ENCODE measurements around the gene CDC42SE2. TPM values are rescaled to one million over a fixed set of nuclear protein-coding genes. Genes with fewer than 3 reads are reported as not detected.
"Not testable (repeated sequence)": the region's sequence is repeated elsewhere in the genome, so short reads cannot be mapped to it uniquely, and the experiment has no call there.

Gene CDC42SE2
- total and polyA plus RNA-seq, 5 donors from 2014 or later: 241 to 429 (median 379) TPM

GRCh38 chr5:131262953-131263541, 806 bp upstream of the CDC42SE2 start:
- H3K4me1 Mint-ChIP-seq: peaks cover 34 to 59% (median 45%) of the 10 kb centered on the region in 4 donors
- Histone ChIP-seq H3K27me3 (ENCODE audit: control insufficient read depth, insufficient read depth, low read length) (no peaks in the 10 kb centered on the region), H3K36me3 (ENCODE audit: control insufficient read depth, insufficient read depth, low read length) (peaks cover 9% of the 10 kb centered on the region), H3K4me3 (ENCODE audit: low read depth, low read length) (peak overlapping the region; percentile 98), H3K9me3 (ENCODE audit: control insufficient read depth in 2 of 2, low read length in 2 of 2) (no peaks in the 10 kb centered on the region), H3K27ac (ENCODE audit: insufficient read depth, low read length, poor library complexity, severe bottlenecking) (peak overlapping the region; percentile 94), H3K4me1 (ENCODE audit: control insufficient read depth, insufficient read depth, low read length, poor library complexity, severe bottlenecking) (peaks cover 53% of the 10 kb centered on the region)
- DNase-seq (peak in 1 of 3 donors; percentile 67), ATAC-seq (ENCODE audit: low read depth in 2 of 2) (no peak)
- peaks cover 4% of the 10 kb centered on the region for H3K27me3 Mint-ChIP-seq
- no peaks in the 10 kb centered on the region for H3K9me3 Mint-ChIP-seq
- H3K27ac Mint-ChIP-seq: peak overlapping the region; percentile 93 to 95 (median 95)
- peak overlapping the region; percentile 91 to 95 (median 93) for H3K4me3 Mint-ChIP-seq
- peaks cover 4% of the 10 kb centered on the region for H3K36me3 Mint-ChIP-seq

DNA sequence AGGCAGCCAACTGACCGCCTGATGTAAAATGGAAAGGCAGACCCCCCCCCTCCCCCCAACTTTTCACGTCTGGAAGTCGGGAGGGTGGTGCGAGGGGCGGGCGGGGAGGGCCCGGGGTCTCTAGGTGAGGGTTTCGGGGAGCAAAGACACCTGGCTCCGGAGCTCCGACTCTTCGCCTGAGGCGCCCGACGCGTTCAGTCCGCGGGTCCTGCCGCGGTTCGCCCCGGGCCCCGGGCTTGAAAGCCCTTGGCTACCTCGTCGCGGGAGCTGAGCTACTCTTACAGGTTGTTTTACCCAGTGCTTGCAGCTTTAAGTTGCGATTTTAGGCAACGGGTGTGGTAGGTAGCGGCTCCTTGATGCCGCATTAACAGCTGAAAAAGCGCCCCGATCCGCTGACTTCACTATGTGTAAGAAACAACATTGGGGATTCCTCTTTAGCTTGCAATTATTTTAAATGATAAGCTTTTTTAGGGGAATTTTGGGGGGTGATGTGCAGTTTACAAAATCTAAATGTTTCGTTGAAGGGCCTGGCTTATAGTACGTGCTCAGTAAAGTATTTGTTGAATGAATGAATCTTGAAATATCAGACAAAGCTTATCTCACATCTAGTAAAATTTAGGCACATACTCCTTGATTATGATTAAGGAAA, 722 bp downstream of the CDC42SE2 start:
- no peaks in the 10 kb centered on the region for H3K9me3 ChIP-seq (ENCODE audit: control insufficient read depth in 2 of 2, low read length in 2 of 2)
- H3K9me3 Mint-ChIP-seq: no peaks in the 10 kb centered on the region
- DNase-seq (peak; percentile 31 to 77 (median 48)), ATAC-seq (ENCODE audit: low read depth in 2 of 2) (no peak)
- H3K27me3 Mint-ChIP-seq: peaks cover 4% of the 10 kb centered on the region
- peak overlapping the region; percentile 91 to 99 (median 94) for H3K4me3 Mint-ChIP-seq
- H3K36me3 ChIP-seq (ENCODE audit: control insufficient read depth, insufficient read depth, low read length): peaks cover 12% of the 10 kb centered on the region
- H3K4me1 Mint-ChIP-seq: peaks cover 20 to 60% (median 34%) of the 10 kb centered on the region in 4 donors
- H3K4me1 ChIP-seq (ENCODE audit: control insufficient read depth, insufficient read depth, low read length, poor library complexity, severe bottlenecking): peaks cover 53% of the 10 kb centered on the region
- H3K27ac ChIP-seq (ENCODE audit: insufficient read depth, low read length, poor library complexity, severe bottlenecking): peak overlapping the region; percentile 94
- peak overlapping the region; percentile 100 for H3K4me3 ChIP-seq (ENCODE audit: low read depth, low read length)
- H3K27me3 ChIP-seq (ENCODE audit: control insufficient read depth, insufficient read depth, low read length): no peaks in the 10 kb centered on the region
- peak overlapping the region; percentile 60 to 93 (median 84) for H3K27ac Mint-ChIP-seq
- peaks cover 4% of the 10 kb centered on the region for H3K36me3 Mint-ChIP-seq

DNA sequence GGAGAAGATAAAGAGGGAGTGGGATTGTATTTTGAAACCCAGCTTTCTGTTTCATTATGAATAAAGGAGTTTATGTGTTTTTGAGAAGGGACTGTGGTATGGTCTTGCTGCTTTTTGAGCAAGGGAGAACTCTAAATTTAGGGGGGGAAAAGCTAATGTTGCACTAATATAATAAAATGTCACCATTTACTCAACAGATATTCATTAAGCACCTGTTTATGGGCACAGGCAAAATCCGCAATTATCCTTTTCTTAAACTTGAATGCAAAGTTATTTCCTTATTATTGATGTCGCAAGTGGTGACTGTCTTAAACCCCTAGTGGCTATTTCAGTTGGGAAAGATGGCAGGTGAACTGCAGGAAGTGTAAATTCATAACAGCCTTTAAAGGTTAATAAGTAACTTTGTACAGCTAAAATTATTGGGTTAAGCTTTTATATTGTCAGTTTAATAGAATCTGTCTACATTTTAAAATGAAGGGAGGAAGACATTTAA, 1.5 kb downstream of the CDC42SE2 start:
- peak overlapping the region; percentile 100 for H3K4me3 ChIP-seq (ENCODE audit: low read depth, low read length)
- ATAC-seq (ENCODE audit: low read depth in 2 of 2) (no peak), DNase-seq (peak in 2 of 3 donors; percentile 57 to 80)
- H3K27me3 ChIP-seq (ENCODE audit: control insufficient read depth, insufficient read depth, low read length): no peaks in the 10 kb centered on the region
- H3K9me3 Mint-ChIP-seq: no peaks in the 10 kb centered on the region
- peak overlapping the region; percentile 60 to 93 (median 84) for H3K27ac Mint-ChIP-seq
- no peaks in the 10 kb centered on the region for H3K9me3 ChIP-seq (ENCODE audit: control insufficient read depth in 2 of 2, low read length in 2 of 2)
- peaks cover 4% of the 10 kb centered on the region for H3K27me3 Mint-ChIP-seq
- H3K4me1 Mint-ChIP-seq: peaks cover 18 to 59% (median 34%) of the 10 kb centered on the region in 4 donors
- H3K4me1 ChIP-seq (ENCODE audit: control insufficient read depth, insufficient read depth, low read length, poor library complexity, severe bottlenecking): peaks cover 52% of the 10 kb centered on the region
- peaks cover 8% of the 10 kb centered on the region for H3K36me3 ChIP-seq (ENCODE audit: control insufficient read depth, insufficient read depth, low read length)
- H3K4me3 Mint-ChIP-seq: peak overlapping the region; percentile 91 to 99 (median 94)
- H3K36me3 Mint-ChIP-seq: peaks cover 4% of the 10 kb centered on the region
- H3K27ac ChIP-seq (ENCODE audit: insufficient read depth, low read length, poor library complexity, severe bottlenecking): peak overlapping the region; percentile 94

DNA sequence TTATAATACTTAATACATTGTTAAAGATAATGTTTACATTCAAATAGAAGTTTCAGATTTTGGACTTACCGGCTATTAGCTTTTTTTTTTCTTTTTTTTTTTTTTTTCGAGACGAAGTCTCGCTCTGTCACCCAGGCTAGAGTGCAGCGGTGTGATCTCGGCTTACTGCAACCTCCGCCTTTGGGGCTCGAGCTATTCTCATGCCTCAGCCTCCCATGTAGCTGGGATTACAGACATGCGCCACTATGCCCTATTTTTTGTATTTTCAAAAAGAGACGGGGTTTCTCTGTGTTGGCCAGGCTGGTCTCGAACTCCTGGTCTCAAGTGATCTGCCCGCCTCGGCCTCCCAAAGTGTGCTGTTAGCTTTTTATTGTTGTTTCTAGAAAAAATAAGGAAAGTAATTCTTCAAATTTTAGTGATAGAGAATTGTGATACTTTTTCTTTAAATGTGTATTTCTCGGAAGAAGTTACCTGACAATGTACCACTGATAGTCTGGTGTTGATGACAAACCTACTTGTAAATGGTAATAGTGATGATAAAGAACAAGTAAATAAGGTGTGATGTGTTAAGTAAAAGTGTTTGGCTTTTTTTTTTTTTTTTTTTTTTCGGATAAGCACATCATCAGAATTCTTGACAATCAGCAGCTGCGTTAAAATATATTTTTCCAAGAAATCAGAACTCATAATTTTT, 2.7 kb downstream of the CDC42SE2 start:
- H3K4me1 Mint-ChIP-seq: peaks cover 25 to 62% (median 44%) of the 10 kb centered on the region in 4 donors
- Histone ChIP-seq H3K36me3 (ENCODE audit: control insufficient read depth, insufficient read depth, low read length) (peaks cover 6% of the 10 kb centered on the region), H3K9me3 (ENCODE audit: control insufficient read depth in 2 of 2, low read length in 2 of 2) (no peaks in the 10 kb centered on the region), H3K4me1 (ENCODE audit: control insufficient read depth, insufficient read depth, low read length, poor library complexity, severe bottlenecking) (peaks cover 58% of the 10 kb centered on the region), H3K27me3 (ENCODE audit: control insufficient read depth, insufficient read depth, low read length) (no peaks in the 10 kb centered on the region), H3K4me3 (ENCODE audit: low read depth, low read length) (peak overlapping the region; percentile 100), H3K27ac (ENCODE audit: insufficient read depth, low read length, poor library complexity, severe bottlenecking) (peak overlapping the region; percentile 94)
- H3K9me3 Mint-ChIP-seq: no peaks in the 10 kb centered on the region
- H3K4me3 Mint-ChIP-seq: peak overlapping the region; percentile 91 to 98 (median 92)
- H3K36me3 Mint-ChIP-seq: peaks cover 5% of the 10 kb centered on the region
- DNase-seq (peak; percentile 21 to 61 (median 52)), ATAC-seq (ENCODE audit: low read depth in 2 of 2) (peak; percentile 19 to 22)
- H3K27me3 Mint-ChIP-seq: peaks cover 4% of the 10 kb centered on the region
- H3K27ac Mint-ChIP-seq: peak overlapping the region; percentile 82 to 97 (median 92)

- H3K27me3 Mint-ChIP-seq: peaks cover 4% of the 10 kb centered on the region
- H3K27me3 ChIP-seq (ENCODE audit: control insufficient read depth, insufficient read depth, low read length): no peaks in the 10 kb centered on the region
- ATAC-seq (ENCODE audit: low read depth in 2 of 2) (no peak), DNase-seq (no peak)
- peaks cover 62% of the 10 kb centered on the region for H3K4me1 ChIP-seq (ENCODE audit: control insufficient read depth, insufficient read depth, low read length, poor library complexity, severe bottlenecking)
- no peaks in the 10 kb centered on the region for H3K9me3 Mint-ChIP-seq
- H3K4me3 Mint-ChIP-seq: peak overlapping the region; percentile 85 to 93 (median 86)
- peak overlapping the region; percentile 42 to 71 (median 46) for H3K27ac Mint-ChIP-seq
- peak overlapping the region; percentile 61 for H3K4me3 ChIP-seq (ENCODE audit: low read depth, low read length)
- peaks cover 21 to 66% (median 47%) of the 10 kb centered on the region in 4 donors for H3K4me1 Mint-ChIP-seq
- peaks cover 13% of the 10 kb centered on the region for H3K36me3 Mint-ChIP-seq
- H3K9me3 ChIP-seq (ENCODE audit: control insufficient read depth in 2 of 2, low read length in 2 of 2): no peaks in the 10 kb centered on the region
- peak overlapping the region; percentile 62 for H3K27ac ChIP-seq (ENCODE audit: insufficient read depth, low read length, poor library complexity, severe bottlenecking)
- peaks cover 13% of the 10 kb centered on the region for H3K36me3 ChIP-seq (ENCODE audit: control insufficient read depth, insufficient read depth, low read length)
Observed at GRCh38 chr5:131268758-131269370, 5.0 kb downstream of the CDC42SE2 start.

GRCh38 chr5:131270809-131271208, 7.0 kb downstream of the CDC42SE2 start:
- Histone ChIP-seq H3K4me1 (ENCODE audit: control insufficient read depth, insufficient read depth, low read length, poor library complexity, severe bottlenecking) (peaks cover 82% of the 10 kb centered on the region), H3K27me3 (ENCODE audit: control insufficient read depth, insufficient read depth, low read length) (no peaks in the 10 kb centered on the region), H3K4me3 (ENCODE audit: low read depth, low read length) (peak overlapping the region; percentile 90), H3K27ac (ENCODE audit: insufficient read depth, low read length, poor library complexity, severe bottlenecking) (peak overlapping the region; percentile 87), H3K36me3 (ENCODE audit: control insufficient read depth, insufficient read depth, low read length) (peaks cover 13% of the 10 kb centered on the region), H3K9me3 (ENCODE audit: control insufficient read depth in 2 of 2, low read length in 2 of 2) (no peaks in the 10 kb centered on the region)
- H3K9me3 Mint-ChIP-seq: no peaks in the 10 kb centered on the region
- H3K4me1 Mint-ChIP-seq: peaks cover 29 to 82% (median 60%) of the 10 kb centered on the region in 4 donors
- H3K4me3 Mint-ChIP-seq: peak overlapping the region; percentile 75 to 95 (median 85)
- H3K27ac Mint-ChIP-seq: peak overlapping the region; percentile 40 to 89 (median 83)
- H3K27me3 Mint-ChIP-seq: peaks cover 4% of the 10 kb centered on the region
- H3K36me3 Mint-ChIP-seq: peaks cover 17% of the 10 kb centered on the region
- ATAC-seq (ENCODE audit: low read depth in 2 of 2): no peak
- no peak for DNase-seq

DNA sequence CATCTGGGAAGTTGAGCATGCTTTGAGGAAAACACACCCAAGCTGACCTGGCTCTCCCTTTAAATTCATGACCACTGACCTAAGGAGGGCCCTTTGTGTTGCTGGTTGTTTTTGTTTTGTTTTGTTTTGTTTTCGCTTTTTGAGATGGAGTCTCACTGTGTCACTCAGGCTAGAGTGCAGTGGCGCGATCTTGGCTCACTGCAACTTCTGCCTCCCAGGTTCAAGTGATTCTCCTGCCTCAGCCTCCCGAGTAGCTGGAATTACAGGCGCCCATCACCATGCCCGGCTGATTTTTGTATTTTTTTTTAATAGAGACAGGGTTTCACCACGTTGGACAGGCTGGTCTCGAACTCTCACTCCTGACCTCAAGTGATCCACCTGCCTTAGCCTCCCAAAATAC, 8.0 kb downstream of the CDC42SE2 start:
- H3K36me3 ChIP-seq (ENCODE audit: control insufficient read depth, insufficient read depth, low read length): peaks cover 13% of the 10 kb centered on the region
- peak overlapping the region; percentile 90 for H3K4me3 ChIP-seq (ENCODE audit: low read depth, low read length)
- not testable (repeated sequence) for H3K9me3 Mint-ChIP-seq; H3K27me3 Mint-ChIP-seq; H3K9me3 ChIP-seq (ENCODE audit: control insufficient read depth in 2 of 2, low read length in 2 of 2); ATAC-seq (ENCODE audit: low read depth in 2 of 2); H3K27me3 ChIP-seq (ENCODE audit: control insufficient read depth, insufficient read depth, low read length); DNase-seq
- peak overlapping the region; percentile 83 to 93 (median 89) for H3K27ac Mint-ChIP-seq
- peaks cover 17% of the 10 kb centered on the region for H3K36me3 Mint-ChIP-seq
- H3K27ac ChIP-seq (ENCODE audit: insufficient read depth, low read length, poor library complexity, severe bottlenecking): peak overlapping the region; percentile 87
- H3K4me3 Mint-ChIP-seq: peak overlapping the region; percentile 75 to 95 (median 85)
- H3K4me1 Mint-ChIP-seq: peaks cover 29 to 86% (median 59%) of the 10 kb centered on the region in 4 donors
- peaks cover 93% of the 10 kb centered on the region for H3K4me1 ChIP-seq (ENCODE audit: control insufficient read depth, insufficient read depth, low read length, poor library complexity, severe bottlenecking)
